GM23338 (cell line): ENCODE results near the gene KCNK4. TPM values are rescaled to one million over a fixed set of nuclear protein-coding genes. Genes with fewer than 3 reads are reported as not detected.
A peak's percentile ranks its signal among the peaks of the same experiment; 100 is the strongest.

ENCODE experiments used
- ATAC-seq: fragments of 200-7000 bp; cut with Tn5 transposase; 3 replicates; pipeline ENCODE4 v1.9.1; 2020
- DNase-seq: peaks from one replicate; pipeline ENCODE4 v3.0.0-alpha.2; 2015; ENCODE audit warnings: low spot score
- H2AFZ ChIP-seq: fragments of 200-600 bp; sonication (generic); 2 replicates; pipeline ENCODE4 v1.8.0; 2016; ENCODE audit warnings: antibody characterized with exemption, mild to moderate bottlenecking, moderate library complexity
- H3F3A ChIP-seq: fragments of 200-600 bp; sonication (generic); replicated peaks from 2 replicates; pipeline ENCODE4 v1.8.0; 2017; ENCODE audit warnings: antibody characterized with exemption, mixed run types, low read depth
- H3K27ac ChIP-seq: fragments of 200-600 bp; sonication (generic); 2 replicates; pipeline ENCODE4 v1.6.1; 2016; ENCODE audit warnings: low read depth
- H3K27me3 ChIP-seq: fragments of 200-600 bp; sonication (generic); 2 replicates; pipeline ENCODE4 v1.8.0; 2016; ENCODE audit warnings: mild to moderate bottlenecking, mixed run types, moderate library complexity; ENCODE audit not compliant: insufficient read depth
- H3K36me3 ChIP-seq: fragments of 200-600 bp; sonication (generic); 2 replicates; pipeline ENCODE4 v1.8.0; 2016; ENCODE audit warnings: mild to moderate bottlenecking; ENCODE audit not compliant: insufficient read depth
- H3K4me1 ChIP-seq: fragments of 200-600 bp; sonication (generic); 2 replicates; pipeline ENCODE4 v1.8.0; 2016; ENCODE audit warnings: mild to moderate bottlenecking, moderate library complexity; ENCODE audit not compliant: insufficient read depth
- H3K4me2 ChIP-seq: fragments of 200-600 bp; sonication (generic); 2 replicates; pipeline ENCODE4 v1.7.1; 2017; ENCODE audit warnings: mixed run types
- H3K4me3 ChIP-seq: fragments of 200-600 bp; sonication (generic); 2 replicates; pipeline ENCODE4 v1.6.1; 2016; ENCODE audit warnings: mixed run types
- H3K79me2 ChIP-seq: fragments of 200-600 bp; sonication (generic); replicated peaks from 2 replicates; pipeline ENCODE4 v1.8.0; 2017; ENCODE audit warnings: mild to moderate bottlenecking; ENCODE audit not compliant: insufficient read depth
- H3K9me2 ChIP-seq: fragments of 200-600 bp; sonication (generic); 2 replicates; pipeline ENCODE4 v1.8.0; 2017; ENCODE audit not compliant: insufficient read depth
- H4K20me1 ChIP-seq: fragments of 200-600 bp; sonication (generic); replicated peaks from 2 replicates; pipeline ENCODE4 v1.8.0; 2017; ENCODE audit warnings: mild to moderate bottlenecking; ENCODE audit not compliant: insufficient read depth
- H3K27ac Mint-ChIP-seq: 2 replicates; pipeline ENCODE4 v1.8.0; 2020; ENCODE audit warnings: inconsistent platforms, mild to moderate bottlenecking, moderate library complexity, mixed read lengths
- H3K27me3 Mint-ChIP-seq: 3 replicates; pipeline ENCODE4 v1.8.0; 2022; ENCODE audit warnings: low read depth, mild to moderate bottlenecking, moderate library complexity, mixed read lengths, inconsistent platforms; ENCODE audit not compliant: insufficient read depth, poor library complexity
- H3K36me3 Mint-ChIP-seq: 3 replicates; pipeline ENCODE4 v1.8.0; 2021; ENCODE audit warnings: low read depth, mild to moderate bottlenecking, inconsistent platforms, moderate library complexity, mixed read lengths
- H3K4me1 Mint-ChIP-seq: 3 replicates; pipeline ENCODE4 v1.8.0; 2020; ENCODE audit warnings: mild to moderate bottlenecking, inconsistent platforms, mixed read lengths
- H3K4me3 Mint-ChIP-seq: 3 replicates; pipeline ENCODE4 v1.8.0; 2021; ENCODE audit warnings: moderate library complexity, mild to moderate bottlenecking, inconsistent platforms, mixed read lengths
- H3K9me3 Mint-ChIP-seq: 3 replicates; pipeline ENCODE4 v1.8.0; 2020; ENCODE audit warnings: moderate library complexity, mild to moderate bottlenecking, inconsistent platforms, mixed read lengths
- CREB1 ChIP-seq: fragments of 250-450 bp; sonication (Bioruptor Pico); IDR thresholded peaks from 2 replicates; pipeline ENCODE4 v1.5.0; 2020; ENCODE audit warnings: low read depth, mild to moderate bottlenecking, moderate library complexity
- CTCF ChIP-seq, 2 experiments: fragments of 200-600 bp in 1 of 2; sonication (generic) in 1 of 2; conservative IDR thresholded peaks; 2 replicates each; pipeline versions ENCODE4 v1.5.1 to v1.6.1; 2016 to 2017; ENCODE audit warnings: antibody characterized with exemption in 2 of 2, low read depth in 2 of 2, mild to moderate bottlenecking in 2 of 2, moderate library complexity in 1 of 2
- ETS1 ChIP-seq: IDR thresholded peaks from 2 replicates; pipeline ENCODE4 v1.6.1; 2016; ENCODE audit warnings: antibody characterized with exemption
- EZH2 ChIP-seq: fragments of 200-600 bp; sonication (generic); IDR thresholded peaks from one replicate; pipeline ENCODE4 v1.8.0; 2017; ENCODE audit warnings: antibody characterized with exemption, mild to moderate bottlenecking, low read depth; ENCODE audit not compliant: unreplicated experiment
- EZH2phosphoT487 ChIP-seq: fragments of 200-600 bp; sonication (generic); IDR thresholded peaks from one replicate; pipeline ENCODE4 v1.8.1; 2018; ENCODE audit warnings: antibody characterized with exemption; ENCODE audit not compliant: unreplicated experiment
- NANOG ChIP-seq: IDR thresholded peaks from 2 replicates; pipeline ENCODE4 v1.6.1; 2016; ENCODE audit warnings: antibody characterized with exemption, borderline replicate concordance
- POLR2AphosphoS5 ChIP-seq: IDR thresholded peaks from 2 replicates; pipeline ENCODE4 v1.6.1; 2016; ENCODE audit warnings: antibody characterized with exemption, low read depth
- REST ChIP-seq: IDR thresholded peaks from one replicate; pipeline ENCODE4 v1.6.1; 2018; ENCODE audit warnings: antibody characterized with exemption; ENCODE audit not compliant: unreplicated experiment
- STAT1 ChIP-seq: IDR thresholded peaks from one replicate; pipeline ENCODE4 v1.6.1; 2016; ENCODE audit warnings: antibody characterized with exemption; ENCODE audit not compliant: unreplicated experiment
- ZNF114 ChIP-seq: fragments of 250-450 bp; sonication (Bioruptor Pico); IDR thresholded peaks from 2 replicates; pipeline ENCODE4 v1.5.0; 2020; ENCODE audit warnings: mild to moderate bottlenecking, moderate library complexity
- ZNF462 ChIP-seq: fragments of 250-450 bp; sonication (Bioruptor Pico); IDR thresholded peaks from 2 replicates; pipeline ENCODE4 v1.5.0; 2020; ENCODE audit warnings: mild to moderate bottlenecking, moderate library complexity
- polyA plus RNA-seq: library from polyadenylated mRNA; unstranded; fragments of >200 nt; fragmentation: Nextera tagmentation; extraction: Ambion mirVana; gene quantifications from 2 replicates; pipeline ENCODE4 v1.2.1, GENCODE V29; 2016
- total RNA-seq: library from RNA; depleted of rRNA; stranded (reverse); fragments of >200 nt; shearing (Covaris generic); gene quantifications from 2 replicates; pipeline ENCODE4 v1.2.3, GENCODE V29; 2014

The KCNK4 gene
- total and polyA plus RNA-seq, 2 experiments from 2014 or later, result 1.0 TPM; not detected in 1

- Mint-ChIP-seq H3K9me3 (no peaks in the 10 kb centered on the region; the same call in 1 of the 3 replicates), H3K4me3 (peak overlapping the region; percentile 98; the same call in 2 of the 3 replicates)
Observed at GRCh38 chr11:64320556-64320955, 29.5 kb downstream of the KCNK4 start.

More at GRCh38 chr11:64320556-64320955, 29.5 kb downstream of the KCNK4 start:
- Histone ChIP-seq H3K9me2 (no peaks in the 10 kb centered on the region), H3K4me1 (peaks cover 17% of the 10 kb centered on the region), H3F3A (0 out of 2 replicates have a peak, but pooled peaks cover 8% of the 10 kb centered on the region), H4K20me1 (no peaks in the 10 kb centered on the region; the same call in 1 of the 2 replicates), H3K4me3 (no peak overlapping the region), H3K36me3 (peaks cover 3% of the 10 kb centered on the region; the same call in 1 of the 2 replicates), H3K4me2 (no peak overlapping the region), H3K79me2 (peaks cover 16% of the 10 kb centered on the region), H2AFZ (no peak overlapping the region), H3K27me3 (no peaks in the 10 kb centered on the region), H3K27ac (no peak overlapping the region)
- Mint-ChIP-seq H3K27ac (no peak overlapping the region), H3K36me3 (peaks cover 38% of the 10 kb centered on the region), H3K4me1 (peaks cover 27% of the 10 kb centered on the region), H3K27me3 (peaks cover 21% of the 10 kb centered on the region)
- TF ChIP-seq EZH2, result no peak
- TF ChIP-seq CREB1 (CRISPR knock-in tag), result no peak
- no peak for TF ChIP-seq POLR2AphosphoS5
- TF ChIP-seq EZH2phosphoT487, result no peak
- no peak for TF ChIP-seq REST
- TF ChIP-seq ZNF114, result no peak
- no peak for TF ChIP-seq NANOG
- no peak for TF ChIP-seq ZNF462
- TF ChIP-seq STAT1, result no peak
- no peak for TF ChIP-seq ETS1
- TF ChIP-seq CTCF (conservative IDR thresholded peaks at IDR 0.05; ENCODE audit: low read depth in 2 of 2), result no peak
- no peak for DNase-seq
- ATAC-seq, result no peak
